GM21360 (cell line): ENCODE data around the gene ATP6V1C2.
"Not testable (repeated sequence)": the region's sequence is repeated elsewhere in the genome, so short reads cannot be mapped to it uniquely, and the experiment has no call there.

Experiments
- ATAC-seq: cut with Tn5 transposase; IDR thresholded peaks from one replicate; pipeline ENCODE4 v1.9.1; 2021; ENCODE audit warnings: mild to moderate bottlenecking, moderate library complexity; ENCODE audit not compliant: unreplicated experiment

The ATP6V1C2 gene

GRCh38 chr2:10812362-10813162 is 91.1 kb downstream of the ATP6V1C2 start, which contains the start of gene PDIA6:
Gene PDIA6 (minus strand): TSS chr2:10812785. CDS start chr2:10812696, 89 bp downstream.
- ATAC-seq, result peak; percentile 87

GRCh38 chr2:10813163-10814138 is 92.0 kb downstream of the ATP6V1C2 start:
- not testable (repeated sequence) for ATAC-seq

GRCh38 chr2:10814142-10814541 is 92.7 kb downstream of the ATP6V1C2 start:
- ATAC-seq, result no peak

- ATAC-seq, result no peak
Observed at GRCh38 chr2:10814571-10815331, 93.3 kb downstream of the ATP6V1C2 start.

GRCh38 chr2:10817413-10817812 is 96.0 kb downstream of the ATP6V1C2 start:
- ATAC-seq, result no peak

GRCh38 chr2:10818305-10818704 is 96.9 kb downstream of the ATP6V1C2 start:
- ATAC-seq, result not testable (repeated sequence)

- ATAC-seq, result no peak
Observed at GRCh38 chr2:10818984-10819383, 97.6 kb downstream of the ATP6V1C2 start.

- no peak for ATAC-seq
Observed at GRCh38 chr2:10819714-10820314, 98.4 kb downstream of the ATP6V1C2 start.

GRCh38 chr2:10820562-10820961 is 99.1 kb downstream of the ATP6V1C2 start:
- no peak for ATAC-seq

- ATAC-seq, result no peak
Observed at GRCh38 chr2:10820978-10821695, 99.7 kb downstream of the ATP6V1C2 start.

GRCh38 chr2:10824191-10824590 is 102.8 kb downstream of the ATP6V1C2 start:
- no peak for ATAC-seq

GRCh38 chr2:10826026-10826425 is 104.6 kb downstream of the ATP6V1C2 start:
- no peak for ATAC-seq

- no peak for ATAC-seq
Observed at GRCh38 chr2:10826625-10827024, 105.2 kb downstream of the ATP6V1C2 start.

- ATAC-seq, result no peak
Observed at GRCh38 chr2:10828346-10828745, 106.9 kb downstream of the ATP6V1C2 start.

GRCh38 chr2:10829299-10829698 is 107.9 kb downstream of the ATP6V1C2 start:
- ATAC-seq, result no peak

- no peak for ATAC-seq
Observed at GRCh38 chr2:10830203-10830602, 108.8 kb downstream of the ATP6V1C2 start.

GRCh38 chr2:10830641-10831399 is 109.4 kb downstream of the ATP6V1C2 start:
- no peak for ATAC-seq

GRCh38 chr2:10831400-10831985 is 110.1 kb downstream of the ATP6V1C2 start:
- no peak for ATAC-seq
